ENCODE results near the gene FCN1.

GRCh38 chr9:134879664-134880483, 37.8 kb downstream of the FCN1 start:
- TF ChIP-seq CTCF (conservative IDR thresholded peaks at IDR 0.05; ENCODE audit: low read depth, low read length) (no peak), EZH2 (IDR thresholded peaks at IDR 0.05; ENCODE audit: low read length, unreplicated experiment) (no peak)
